ENCODE data around the gene GFI1. TPM values are rescaled to one million over a fixed set of nuclear protein-coding genes. Genes with fewer than 3 reads are reported as not detected.
A peak's percentile ranks its signal among the peaks of the same experiment; 100 is the strongest.

GFI1 gene
- total RNA-seq (2016; rRNA removed; fragmentation: Illumina TruSeq; extraction: Trizol), result 10.0 and 10.3 TPM in 2 replicates
- total RNA-seq (2016; cell fraction: cytosol; rRNA removed; fragmentation: Illumina TruSeq; extraction: Trizol; ENCODE audit: low read depth), result 2.2 and 2.4 TPM in 2 replicates
- total RNA-seq (2016; cell fraction: insoluble cytoplasmic fraction; rRNA removed; fragmentation: Illumina TruSeq; extraction: Trizol), result 7.8 and 10.1 TPM in 2 replicates
- 7.6 and 8.3 TPM in 2 replicates for total RNA-seq (2016; cell fraction: membrane; rRNA removed; fragmentation: Illumina TruSeq; extraction: Trizol)
- total RNA-seq (2016; cell fraction: nucleus; rRNA removed; fragmentation: Illumina TruSeq; extraction: Trizol), result 8.2 and 9.3 TPM in 2 replicates
- polyA plus RNA-seq (2011; rRNA removed), result 8.7 and 10.5 TPM in 2 replicates
- polyA plus RNA-seq (2011; cell fraction: cytosol; rRNA removed), result 6.4 and 8.9 TPM in 2 replicates
- 20.6 and 24.5 TPM in 2 replicates for polyA plus RNA-seq (2011; cell fraction: nucleus; rRNA removed)
- polyA plus RNA-seq (2012), result 5.6 and 9.4 TPM in 2 replicates
- polyA plus RNA-seq (2016; cell fraction: cytosol; fragmentation: Illumina TruSeq; extraction: Trizol; ENCODE audit: low read depth), result 1.7 and 1.8 TPM in 2 replicates
- polyA plus RNA-seq (2016; cell fraction: insoluble cytoplasmic fraction; fragmentation: Illumina TruSeq; extraction: Trizol; ENCODE audit: low read depth), result 9.4 and 11.2 TPM in 2 replicates
- 5.1 and 6.1 TPM in 2 replicates for polyA plus RNA-seq (2016; cell fraction: membrane; fragmentation: Illumina TruSeq; extraction: Trizol; ENCODE audit: low read depth)
- 17.1 and 17.5 TPM in 2 replicates for polyA plus RNA-seq (2016; cell fraction: nucleus; fragmentation: Illumina TruSeq; extraction: Trizol; ENCODE audit: insufficient read depth, low read depth)
- 1.0 and 21.8 TPM in 2 replicates for polyA minus RNA-seq (2011; rRNA and poly(A)+ RNA removed; ENCODE audit: low replicate concordance)
- polyA minus RNA-seq (2011; cell fraction: cytosol; rRNA and poly(A)+ RNA removed), result 6.8 and 9.8 TPM in 2 replicates
- 14.0 and 15.8 TPM in 2 replicates for polyA minus RNA-seq (2011; cell fraction: nucleus; rRNA and poly(A)+ RNA removed)
- percentile 67 among the genes with signal in this experiment for Bru-seq, nascent RNA
- BruChase-seq, experiment 1, labeled RNA remaining after a 6-hour chase, result percentile 82 among the genes with signal in this experiment
- BruChase-seq, experiment 2, labeled RNA remaining after a 2-hour chase, result percentile 80 among the genes with signal in this experiment
- long read RNA-seq, experiment 1, partial matches to known transcripts, result 5 of 8 reads
- long read RNA-seq, experiment 1, other reads (novel, unspliced or antisense), result 1 of 8 reads
- long read RNA-seq, experiment 2, transcript GFI1-201 (7 exons, 2,784 nt), result major isoform, 7 of 18 reads
- long read RNA-seq, experiment 2, partial matches to known transcripts, result 5 of 18 reads
- long read RNA-seq, experiment 2, other reads (novel, unspliced or antisense), result 5 of 18 reads

DNA sequence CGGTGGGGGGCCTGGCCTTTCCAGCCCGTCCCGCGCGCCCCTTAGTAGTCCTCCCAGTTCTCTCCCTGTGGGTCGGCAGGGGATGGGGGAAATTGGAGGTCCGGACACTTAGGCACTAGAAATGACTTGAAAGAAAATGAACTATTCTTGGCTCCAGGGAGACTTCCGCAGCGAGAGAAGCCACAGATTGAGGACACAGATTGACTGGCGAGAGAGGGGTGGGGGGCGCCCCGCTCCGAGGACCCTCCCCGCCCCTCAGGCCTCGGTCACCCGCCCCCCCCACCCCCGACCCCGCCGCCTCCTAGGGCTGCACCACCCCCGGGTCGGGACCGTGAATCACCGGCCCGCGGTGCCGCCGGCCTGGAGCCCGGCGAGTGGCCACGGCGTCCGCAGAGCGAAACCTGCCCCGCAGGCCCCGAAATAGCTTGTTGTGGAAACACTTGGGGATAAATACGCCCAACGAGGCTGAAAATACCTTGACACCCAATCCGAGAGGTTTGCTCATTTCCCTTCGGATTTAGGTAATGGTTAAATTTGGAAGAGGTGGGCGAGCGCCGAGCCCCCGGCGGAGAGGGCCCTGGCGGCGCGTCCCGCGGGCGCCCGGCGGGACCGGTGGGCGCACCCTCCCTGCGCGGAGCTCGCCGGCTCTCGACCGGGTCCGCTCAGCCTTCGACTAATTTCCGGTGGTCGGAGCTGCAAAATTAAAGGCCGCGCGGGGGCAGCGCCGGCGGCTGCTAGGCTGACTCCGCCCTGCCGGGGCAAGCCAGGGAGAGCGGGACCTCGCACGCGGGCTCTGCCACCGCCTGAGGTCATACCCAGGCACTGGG is at the start of gene GFI1:
Gene GFI1, minus strand, starts transcription at position 675 of the 827 bp plus-strand sequence. CDS start 3,438 bp downstream, outside the sequence.
- Histone ChIP-seq H3K9me3 (ENCODE audit: low read length) (no peaks in the 10 kb centered on the region), H3K79me2 (ENCODE audit: insufficient read depth, low read length) (no peaks in the 10 kb centered on the region), H3K4me3 (replicated peaks in 1 of 3; ENCODE audit: insufficient read depth in 1 of 3, low read depth in 2 of 3, low read length in 3 of 3) (peak within 1 kb of the TSS; percentile 68 to 89 (median 87)), H3K27ac (ENCODE audit: extremely low read length, insufficient read depth, low read length) (peak within 1 kb of the TSS; percentile 77), H3K4me1 (ENCODE audit: insufficient read depth, low read length) (peaks cover 24% of the 10 kb centered on the region), H4K20me1 (ENCODE audit: insufficient read depth, low read length) (no peaks in the 10 kb centered on the region), H2AFZ (ENCODE audit: low read length) (peak within 1 kb of the TSS; percentile 78), H3K9ac (ENCODE audit: insufficient read depth, low read depth, low read length) (peak within 1 kb of the TSS; percentile 78), H3K27me3 (ENCODE audit: control insufficient read depth in 1 of 2, insufficient read depth in 2 of 2, low read length in 2 of 2) (no peaks in the 10 kb centered on the region; a peak in 2 of 5 replicates), H3K4me2 (ENCODE audit: low read depth, low read length) (peak within 1 kb of the TSS; percentile 87), H3K36me3 (replicated peaks in 1 of 2; ENCODE audit: control insufficient read depth in 1 of 2, insufficient read depth in 2 of 2, low read length in 2 of 2) (no peaks in the 10 kb centered on the region)
- no peak for FAIRE-seq
- BruUV-seq (replicated peaks), result no TSS peak
- DNase-seq (ENCODE audit: low spot score), result peak; percentile 49
- in situ Hi-C loops (cut with HindIII; ENCODE audit: extremely low pct_ligation_motif_present, low pct_unique_long_range_greater_than_20kb) (no loop called here), intact Hi-C loops (cut with micrococcal nuclease; ENCODE audit: unreplicated experiment) (loop anchor here (1.0 to 2.0 kb wide), 3 partner anchors 18 to 50 kb away; no protein-coding TSS in a partner anchor)
- POLR2A ChIA-PET, result interaction anchor here (1.1 to 3.8 kb wide), 6 partner anchors 7 to 51 kb away, joined by 3 to 26 read pairs (median 9); no protein-coding TSS in a partner anchor
- 0% methylated on average over 9 of the region's 77 CpGs for WGBS (ENCODE audit: low lambda C conversion rate)
- CTCF ChIA-PET (ENCODE audit: low intra/inter-chr PET ratio, low total read pairs), result interaction anchor here (1.4 kb wide), 1 partner anchor 137 kb away, joined by 4 read pairs; no protein-coding TSS in a partner anchor
- peak; percentile 60 for ATAC-seq
- peak; percentile 58 to 62; a peak in 3 of 4 replicates for TF ChIP-seq POLR2A (IDR thresholded peaks at IDR 0.05; ENCODE audit: insufficient read depth in 1 of 2, low read depth in 2 of 2, low read length in 2 of 2)
- TF ChIP-seq TBX2 (CRISPR knock-in tag; IDR thresholded peaks at IDR 0.05; ENCODE audit: borderline replicate concordance), result peak; percentile 70; the same call in 1 of the 2 replicates
- peak; percentile 36; the same call in 1 of the 2 replicates for TF ChIP-seq ZNF33B (CRISPR knock-in tag; IDR thresholded peaks at IDR 0.05)
- TF ChIP-seq ZNF747 (CRISPR knock-in tag; IDR thresholded peaks at IDR 0.05; ENCODE audit: borderline replicate concordance), result peak; percentile 69; the same call in 1 of the 2 replicates
- no peak for TF ChIP-seq ZNF83 (CRISPR knock-in tag; IDR thresholded peaks at IDR 0.05; ENCODE audit: borderline replicate concordance)
- TF ChIP-seq ZNF292 (CRISPR knock-in tag; IDR thresholded peaks at IDR 0.05; ENCODE audit: borderline replicate concordance, low read depth), result no peak
- TF ChIP-seq, protein P1, sequence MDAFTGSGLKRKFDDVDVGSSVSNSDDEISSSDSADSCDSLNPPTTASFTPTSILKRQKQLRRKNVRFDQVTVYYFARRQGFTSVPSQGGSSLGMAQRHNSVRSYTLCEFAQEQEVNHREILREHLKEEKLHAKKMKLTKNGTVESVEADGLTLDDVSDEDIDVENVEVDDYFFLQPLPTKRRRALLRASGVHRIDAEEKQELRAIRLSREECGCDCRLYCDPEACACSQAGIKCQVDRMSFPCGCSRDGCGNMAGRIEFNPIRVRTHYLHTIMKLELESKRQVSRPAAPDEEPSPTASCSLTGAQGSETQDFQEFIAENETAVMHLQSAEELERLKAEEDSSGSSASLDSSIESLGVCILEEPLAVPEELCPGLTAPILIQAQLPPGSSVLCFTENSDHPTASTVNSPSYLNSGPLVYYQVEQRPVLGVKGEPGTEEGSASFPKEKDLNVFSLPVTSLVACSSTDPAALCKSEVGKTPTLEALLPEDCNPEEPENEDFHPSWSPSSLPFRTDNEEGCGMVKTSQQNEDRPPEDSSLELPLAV (CRISPR knock-in tag; conservative IDR thresholded peaks at IDR 0.05; ENCODE audit: low read depth), result no peak
- TF ChIP-seq ZMAT3 (CRISPR knock-in tag; conservative IDR thresholded peaks at IDR 0.05), result 0 out of 2 replicates have a peak, but pooled peaks have one; percentile 18
- peak; percentile 45 for TF ChIP-seq HNRNPLL (IDR thresholded peaks at IDR 0.05; ENCODE audit: low read depth, low read length, poor library complexity, severe bottlenecking)
- TF ChIP-seq ZKSCAN8 (CRISPR knock-in tag; IDR thresholded peaks at IDR 0.05; ENCODE audit: borderline replicate concordance), result no peak
- no peak for TF ChIP-seq ZFP36L2 (CRISPR knock-in tag; IDR thresholded peaks at IDR 0.05)
- TF ChIP-seq MED1 (CRISPR knock-in tag; IDR thresholded peaks at IDR 0.05), result peak; percentile 63
- TF ChIP-seq PHF8 (CRISPR knock-in tag; IDR thresholded peaks at IDR 0.05), result no peak; the same call in 1 of the 2 replicates
- no peak for TF ChIP-seq HMG20B (CRISPR knock-in tag; conservative IDR thresholded peaks at IDR 0.05)
- no peak for TF ChIP-seq ZFP36L1 (CRISPR knock-in tag; IDR thresholded peaks at IDR 0.05)
- TF ChIP-seq RXRB (CRISPR knock-in tag; IDR thresholded peaks at IDR 0.05; ENCODE audit: borderline replicate concordance), result peak; percentile 59; the same call in 1 of the 2 replicates
- TF ChIP-seq MYNN (CRISPR knock-in tag; IDR thresholded peaks at IDR 0.05; ENCODE audit: low read depth), result no peak

All from HepG2 (cell line).